GM23338 (cell line): ENCODE data around the gene TCF7L2. TPM values are rescaled to one million over a fixed set of nuclear protein-coding genes. Genes with fewer than 3 reads are reported as not detected.

ENCODE experiments used
- ATAC-seq: fragments of 200-7000 bp; cut with Tn5 transposase; 3 replicates; pipeline ENCODE4 v1.9.1; 2020
- DNase-seq: peaks from one replicate; pipeline ENCODE4 v3.0.0-alpha.2; 2015; ENCODE audit warnings: low spot score
- H2AFZ ChIP-seq: fragments of 200-600 bp; sonication (generic); 2 replicates; pipeline ENCODE4 v1.8.0; 2016; ENCODE audit warnings: antibody characterized with exemption, mild to moderate bottlenecking, moderate library complexity
- H3F3A ChIP-seq: fragments of 200-600 bp; sonication (generic); replicated peaks from 2 replicates; pipeline ENCODE4 v1.8.0; 2017; ENCODE audit warnings: antibody characterized with exemption, mixed run types, low read depth
- H3K27ac ChIP-seq: fragments of 200-600 bp; sonication (generic); 2 replicates; pipeline ENCODE4 v1.6.1; 2016; ENCODE audit warnings: low read depth
- H3K27me3 ChIP-seq: fragments of 200-600 bp; sonication (generic); 2 replicates; pipeline ENCODE4 v1.8.0; 2016; ENCODE audit warnings: mild to moderate bottlenecking, mixed run types, moderate library complexity; ENCODE audit not compliant: insufficient read depth
- H3K36me3 ChIP-seq: fragments of 200-600 bp; sonication (generic); 2 replicates; pipeline ENCODE4 v1.8.0; 2016; ENCODE audit warnings: mild to moderate bottlenecking; ENCODE audit not compliant: insufficient read depth
- H3K4me1 ChIP-seq: fragments of 200-600 bp; sonication (generic); 2 replicates; pipeline ENCODE4 v1.8.0; 2016; ENCODE audit warnings: mild to moderate bottlenecking, moderate library complexity; ENCODE audit not compliant: insufficient read depth
- H3K4me2 ChIP-seq: fragments of 200-600 bp; sonication (generic); 2 replicates; pipeline ENCODE4 v1.7.1; 2017; ENCODE audit warnings: mixed run types
- H3K4me3 ChIP-seq: fragments of 200-600 bp; sonication (generic); 2 replicates; pipeline ENCODE4 v1.6.1; 2016; ENCODE audit warnings: mixed run types
- H3K79me2 ChIP-seq: fragments of 200-600 bp; sonication (generic); replicated peaks from 2 replicates; pipeline ENCODE4 v1.8.0; 2017; ENCODE audit warnings: mild to moderate bottlenecking; ENCODE audit not compliant: insufficient read depth
- H3K9me2 ChIP-seq: fragments of 200-600 bp; sonication (generic); 2 replicates; pipeline ENCODE4 v1.8.0; 2017; ENCODE audit not compliant: insufficient read depth
- H4K20me1 ChIP-seq: fragments of 200-600 bp; sonication (generic); replicated peaks from 2 replicates; pipeline ENCODE4 v1.8.0; 2017; ENCODE audit warnings: mild to moderate bottlenecking; ENCODE audit not compliant: insufficient read depth
- H3K27ac Mint-ChIP-seq: 2 replicates; pipeline ENCODE4 v1.8.0; 2020; ENCODE audit warnings: inconsistent platforms, mild to moderate bottlenecking, moderate library complexity, mixed read lengths
- H3K27me3 Mint-ChIP-seq: 3 replicates; pipeline ENCODE4 v1.8.0; 2022; ENCODE audit warnings: low read depth, mild to moderate bottlenecking, moderate library complexity, mixed read lengths, inconsistent platforms; ENCODE audit not compliant: insufficient read depth, poor library complexity
- H3K36me3 Mint-ChIP-seq: 3 replicates; pipeline ENCODE4 v1.8.0; 2021; ENCODE audit warnings: low read depth, mild to moderate bottlenecking, inconsistent platforms, moderate library complexity, mixed read lengths
- H3K4me1 Mint-ChIP-seq: 3 replicates; pipeline ENCODE4 v1.8.0; 2020; ENCODE audit warnings: mild to moderate bottlenecking, inconsistent platforms, mixed read lengths
- H3K4me3 Mint-ChIP-seq: 3 replicates; pipeline ENCODE4 v1.8.0; 2021; ENCODE audit warnings: moderate library complexity, mild to moderate bottlenecking, inconsistent platforms, mixed read lengths
- H3K9me3 Mint-ChIP-seq: 3 replicates; pipeline ENCODE4 v1.8.0; 2020; ENCODE audit warnings: moderate library complexity, mild to moderate bottlenecking, inconsistent platforms, mixed read lengths
- CREB1 ChIP-seq: fragments of 250-450 bp; sonication (Bioruptor Pico); IDR thresholded peaks from 2 replicates; pipeline ENCODE4 v1.5.0; 2020; ENCODE audit warnings: low read depth, mild to moderate bottlenecking, moderate library complexity
- EZH2 ChIP-seq: fragments of 200-600 bp; sonication (generic); IDR thresholded peaks from one replicate; pipeline ENCODE4 v1.8.0; 2017; ENCODE audit warnings: antibody characterized with exemption, mild to moderate bottlenecking, low read depth; ENCODE audit not compliant: unreplicated experiment
- EZH2phosphoT487 ChIP-seq: fragments of 200-600 bp; sonication (generic); IDR thresholded peaks from one replicate; pipeline ENCODE4 v1.8.1; 2018; ENCODE audit warnings: antibody characterized with exemption; ENCODE audit not compliant: unreplicated experiment
- JUNB ChIP-seq: IDR thresholded peaks from one replicate; pipeline ENCODE4 v1.6.1; 2016; ENCODE audit warnings: antibody characterized with exemption; ENCODE audit not compliant: unreplicated experiment
- NANOG ChIP-seq: IDR thresholded peaks from 2 replicates; pipeline ENCODE4 v1.6.1; 2016; ENCODE audit warnings: antibody characterized with exemption, borderline replicate concordance
- POLR2AphosphoS5 ChIP-seq: IDR thresholded peaks from 2 replicates; pipeline ENCODE4 v1.6.1; 2016; ENCODE audit warnings: antibody characterized with exemption, low read depth
- STAT1 ChIP-seq: IDR thresholded peaks from one replicate; pipeline ENCODE4 v1.6.1; 2016; ENCODE audit warnings: antibody characterized with exemption; ENCODE audit not compliant: unreplicated experiment
- ZNF114 ChIP-seq: fragments of 250-450 bp; sonication (Bioruptor Pico); IDR thresholded peaks from 2 replicates; pipeline ENCODE4 v1.5.0; 2020; ENCODE audit warnings: mild to moderate bottlenecking, moderate library complexity
- ZNF331 ChIP-seq: fragments of 250-450 bp; sonication (Bioruptor Pico); IDR thresholded peaks from 2 replicates; pipeline ENCODE4 v1.5.0; 2020; ENCODE audit warnings: low read depth, mild to moderate bottlenecking, moderate library complexity
- polyA plus RNA-seq: library from polyadenylated mRNA; unstranded; fragments of >200 nt; fragmentation: Nextera tagmentation; extraction: Ambion mirVana; gene quantifications from 2 replicates; pipeline ENCODE4 v1.2.1, GENCODE V29; 2016
- total RNA-seq: library from RNA; depleted of rRNA; stranded (reverse); fragments of >200 nt; shearing (Covaris generic); gene quantifications from 2 replicates; pipeline ENCODE4 v1.2.3, GENCODE V29; 2014
- TF ChIP-seq, protein P1 (sequence below): IDR thresholded peaks from one replicate; pipeline ENCODE4 v1.6.1; 2018; ENCODE audit warnings: antibody characterized with exemption; ENCODE audit not compliant: unreplicated experiment
- TF ChIP-seq, protein P2 (sequence below), 2 experiments: fragments of 200-600 bp in 1 of 2; sonication (generic) in 1 of 2; conservative IDR thresholded peaks; 2 replicates each; pipeline versions ENCODE4 v1.5.1 to v1.6.1; 2016 to 2017; ENCODE audit warnings: antibody characterized with exemption in 2 of 2, low read depth in 2 of 2, mild to moderate bottlenecking in 2 of 2, moderate library complexity in 1 of 2
- TF ChIP-seq, protein P3 (sequence below): fragments of 250-450 bp; sonication (Bioruptor Pico); IDR thresholded peaks from 2 replicates; pipeline ENCODE4 v1.5.0; 2020; ENCODE audit warnings: mild to moderate bottlenecking, moderate library complexity

TCF7L2 gene
- total and polyA plus RNA-seq, 2 experiments from 2014 or later = 32.2 to 80.8 TPM

DNA sequence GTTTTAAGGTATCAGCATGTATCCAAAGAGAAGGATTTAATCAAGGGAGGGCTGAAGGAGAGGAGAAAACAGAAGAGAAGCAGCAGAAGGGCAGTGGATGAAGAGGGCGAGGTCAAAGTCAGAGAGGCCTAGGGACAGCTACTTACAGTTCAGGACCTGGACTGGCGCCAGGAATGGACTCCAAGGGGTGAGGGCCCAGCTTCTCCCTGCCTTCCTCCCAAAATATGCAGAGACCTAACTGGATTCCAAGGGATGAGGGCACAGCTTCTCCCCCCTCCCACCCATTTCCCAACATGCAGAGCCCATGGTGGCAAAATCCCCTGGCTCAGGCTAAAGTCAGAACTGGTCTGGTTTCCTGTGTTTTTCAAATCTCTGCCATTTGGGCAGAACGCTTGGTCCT, 3.4 kb upstream of the TCF7L2 start (continued):
- TF ChIP-seq JUNB = no peak

DNA sequence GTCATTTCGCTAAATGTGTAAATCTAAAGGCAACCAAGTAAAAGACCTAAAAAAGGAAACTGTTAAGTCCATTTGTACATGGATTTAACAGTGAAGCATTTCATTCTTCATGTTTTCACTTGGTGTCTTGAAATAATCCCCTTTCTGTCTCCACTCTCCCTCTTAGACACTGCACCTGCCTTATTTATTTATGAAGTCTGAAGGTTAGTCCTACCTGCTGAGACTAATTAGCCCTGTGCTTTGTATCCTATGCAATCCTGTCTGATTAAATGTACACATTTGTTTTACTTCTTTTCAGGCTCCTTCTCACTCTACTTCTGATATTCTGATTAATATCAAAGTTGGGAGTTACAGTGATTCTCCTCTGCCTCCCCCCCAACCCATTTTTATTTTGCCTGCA, 1.9 kb upstream of the TCF7L2 start:
- H3K4me1 Mint-ChIP-seq = peaks cover 34% of the 10 kb centered on the region
- no peak overlapping the region for H3K4me3 Mint-ChIP-seq
- Histone ChIP-seq H3K27me3 (no peaks in the 10 kb centered on the region), H3F3A (no peaks in the 10 kb centered on the region), H3K4me1 (peaks cover 41% of the 10 kb centered on the region), H3K9me2 (0 out of 2 replicates have a peak, but pooled peaks cover 2% of the 10 kb centered on the region), H3K4me2 (peak overlapping the region; percentile 64), H3K4me3 (0 out of 2 replicates have a peak overlapping the region, but pooled peaks have one; percentile 30), H4K20me1 (no peaks in the 10 kb centered on the region), H2AFZ (no peak overlapping the region), H3K27ac (peak overlapping the region; percentile 79), H3K79me2 (peaks cover 27% of the 10 kb centered on the region), H3K36me3 (no peaks in the 10 kb centered on the region)
- H3K9me3 Mint-ChIP-seq = peaks cover 3% of the 10 kb centered on the region; the same call in 1 of the 3 replicates
- ATAC-seq (no peak), DNase-seq (no peak)
- peaks cover 11% of the 10 kb centered on the region for H3K27me3 Mint-ChIP-seq
- 0 out of 2 replicates have a peak overlapping the region, but pooled peaks have one; percentile 89 for H3K27ac Mint-ChIP-seq
- TF ChIP-seq NANOG (no peak), ZNF114 (CRISPR knock-in tag) (no peak), EZH2phosphoT487 (no peak), JUNB (no peak), CREB1 (CRISPR knock-in tag) (no peak), POLR2AphosphoS5 (no peak), EZH2 (no peak), ZNF331 (CRISPR knock-in tag) (no peak), STAT1 (no peak)
- TF ChIP-seq, protein P1, sequence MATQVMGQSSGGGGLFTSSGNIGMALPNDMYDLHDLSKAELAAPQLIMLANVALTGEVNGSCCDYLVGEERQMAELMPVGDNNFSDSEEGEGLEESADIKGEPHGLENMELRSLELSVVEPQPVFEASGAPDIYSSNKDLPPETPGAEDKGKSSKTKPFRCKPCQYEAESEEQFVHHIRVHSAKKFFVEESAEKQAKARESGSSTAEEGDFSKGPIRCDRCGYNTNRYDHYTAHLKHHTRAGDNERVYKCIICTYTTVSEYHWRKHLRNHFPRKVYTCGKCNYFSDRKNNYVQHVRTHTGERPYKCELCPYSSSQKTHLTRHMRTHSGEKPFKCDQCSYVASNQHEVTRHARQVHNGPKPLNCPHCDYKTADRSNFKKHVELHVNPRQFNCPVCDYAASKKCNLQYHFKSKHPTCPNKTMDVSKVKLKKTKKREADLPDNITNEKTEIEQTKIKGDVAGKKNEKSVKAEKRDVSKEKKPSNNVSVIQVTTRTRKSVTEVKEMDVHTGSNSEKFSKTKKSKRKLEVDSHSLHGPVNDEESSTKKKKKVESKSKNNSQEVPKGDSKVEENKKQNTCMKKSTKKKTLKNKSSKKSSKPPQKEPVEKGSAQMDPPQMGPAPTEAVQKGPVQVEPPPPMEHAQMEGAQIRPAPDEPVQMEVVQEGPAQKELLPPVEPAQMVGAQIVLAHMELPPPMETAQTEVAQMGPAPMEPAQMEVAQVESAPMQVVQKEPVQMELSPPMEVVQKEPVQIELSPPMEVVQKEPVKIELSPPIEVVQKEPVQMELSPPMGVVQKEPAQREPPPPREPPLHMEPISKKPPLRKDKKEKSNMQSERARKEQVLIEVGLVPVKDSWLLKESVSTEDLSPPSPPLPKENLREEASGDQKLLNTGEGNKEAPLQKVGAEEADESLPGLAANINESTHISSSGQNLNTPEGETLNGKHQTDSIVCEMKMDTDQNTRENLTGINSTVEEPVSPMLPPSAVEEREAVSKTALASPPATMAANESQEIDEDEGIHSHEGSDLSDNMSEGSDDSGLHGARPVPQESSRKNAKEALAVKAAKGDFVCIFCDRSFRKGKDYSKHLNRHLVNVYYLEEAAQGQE = no peak
- TF ChIP-seq, protein P2, sequence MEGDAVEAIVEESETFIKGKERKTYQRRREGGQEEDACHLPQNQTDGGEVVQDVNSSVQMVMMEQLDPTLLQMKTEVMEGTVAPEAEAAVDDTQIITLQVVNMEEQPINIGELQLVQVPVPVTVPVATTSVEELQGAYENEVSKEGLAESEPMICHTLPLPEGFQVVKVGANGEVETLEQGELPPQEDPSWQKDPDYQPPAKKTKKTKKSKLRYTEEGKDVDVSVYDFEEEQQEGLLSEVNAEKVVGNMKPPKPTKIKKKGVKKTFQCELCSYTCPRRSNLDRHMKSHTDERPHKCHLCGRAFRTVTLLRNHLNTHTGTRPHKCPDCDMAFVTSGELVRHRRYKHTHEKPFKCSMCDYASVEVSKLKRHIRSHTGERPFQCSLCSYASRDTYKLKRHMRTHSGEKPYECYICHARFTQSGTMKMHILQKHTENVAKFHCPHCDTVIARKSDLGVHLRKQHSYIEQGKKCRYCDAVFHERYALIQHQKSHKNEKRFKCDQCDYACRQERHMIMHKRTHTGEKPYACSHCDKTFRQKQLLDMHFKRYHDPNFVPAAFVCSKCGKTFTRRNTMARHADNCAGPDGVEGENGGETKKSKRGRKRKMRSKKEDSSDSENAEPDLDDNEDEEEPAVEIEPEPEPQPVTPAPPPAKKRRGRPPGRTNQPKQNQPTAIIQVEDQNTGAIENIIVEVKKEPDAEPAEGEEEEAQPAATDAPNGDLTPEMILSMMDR (conservative IDR thresholded peaks at IDR 0.05; ENCODE audit: low read depth in 2 of 2) = no peak
- TF ChIP-seq, protein P3, sequence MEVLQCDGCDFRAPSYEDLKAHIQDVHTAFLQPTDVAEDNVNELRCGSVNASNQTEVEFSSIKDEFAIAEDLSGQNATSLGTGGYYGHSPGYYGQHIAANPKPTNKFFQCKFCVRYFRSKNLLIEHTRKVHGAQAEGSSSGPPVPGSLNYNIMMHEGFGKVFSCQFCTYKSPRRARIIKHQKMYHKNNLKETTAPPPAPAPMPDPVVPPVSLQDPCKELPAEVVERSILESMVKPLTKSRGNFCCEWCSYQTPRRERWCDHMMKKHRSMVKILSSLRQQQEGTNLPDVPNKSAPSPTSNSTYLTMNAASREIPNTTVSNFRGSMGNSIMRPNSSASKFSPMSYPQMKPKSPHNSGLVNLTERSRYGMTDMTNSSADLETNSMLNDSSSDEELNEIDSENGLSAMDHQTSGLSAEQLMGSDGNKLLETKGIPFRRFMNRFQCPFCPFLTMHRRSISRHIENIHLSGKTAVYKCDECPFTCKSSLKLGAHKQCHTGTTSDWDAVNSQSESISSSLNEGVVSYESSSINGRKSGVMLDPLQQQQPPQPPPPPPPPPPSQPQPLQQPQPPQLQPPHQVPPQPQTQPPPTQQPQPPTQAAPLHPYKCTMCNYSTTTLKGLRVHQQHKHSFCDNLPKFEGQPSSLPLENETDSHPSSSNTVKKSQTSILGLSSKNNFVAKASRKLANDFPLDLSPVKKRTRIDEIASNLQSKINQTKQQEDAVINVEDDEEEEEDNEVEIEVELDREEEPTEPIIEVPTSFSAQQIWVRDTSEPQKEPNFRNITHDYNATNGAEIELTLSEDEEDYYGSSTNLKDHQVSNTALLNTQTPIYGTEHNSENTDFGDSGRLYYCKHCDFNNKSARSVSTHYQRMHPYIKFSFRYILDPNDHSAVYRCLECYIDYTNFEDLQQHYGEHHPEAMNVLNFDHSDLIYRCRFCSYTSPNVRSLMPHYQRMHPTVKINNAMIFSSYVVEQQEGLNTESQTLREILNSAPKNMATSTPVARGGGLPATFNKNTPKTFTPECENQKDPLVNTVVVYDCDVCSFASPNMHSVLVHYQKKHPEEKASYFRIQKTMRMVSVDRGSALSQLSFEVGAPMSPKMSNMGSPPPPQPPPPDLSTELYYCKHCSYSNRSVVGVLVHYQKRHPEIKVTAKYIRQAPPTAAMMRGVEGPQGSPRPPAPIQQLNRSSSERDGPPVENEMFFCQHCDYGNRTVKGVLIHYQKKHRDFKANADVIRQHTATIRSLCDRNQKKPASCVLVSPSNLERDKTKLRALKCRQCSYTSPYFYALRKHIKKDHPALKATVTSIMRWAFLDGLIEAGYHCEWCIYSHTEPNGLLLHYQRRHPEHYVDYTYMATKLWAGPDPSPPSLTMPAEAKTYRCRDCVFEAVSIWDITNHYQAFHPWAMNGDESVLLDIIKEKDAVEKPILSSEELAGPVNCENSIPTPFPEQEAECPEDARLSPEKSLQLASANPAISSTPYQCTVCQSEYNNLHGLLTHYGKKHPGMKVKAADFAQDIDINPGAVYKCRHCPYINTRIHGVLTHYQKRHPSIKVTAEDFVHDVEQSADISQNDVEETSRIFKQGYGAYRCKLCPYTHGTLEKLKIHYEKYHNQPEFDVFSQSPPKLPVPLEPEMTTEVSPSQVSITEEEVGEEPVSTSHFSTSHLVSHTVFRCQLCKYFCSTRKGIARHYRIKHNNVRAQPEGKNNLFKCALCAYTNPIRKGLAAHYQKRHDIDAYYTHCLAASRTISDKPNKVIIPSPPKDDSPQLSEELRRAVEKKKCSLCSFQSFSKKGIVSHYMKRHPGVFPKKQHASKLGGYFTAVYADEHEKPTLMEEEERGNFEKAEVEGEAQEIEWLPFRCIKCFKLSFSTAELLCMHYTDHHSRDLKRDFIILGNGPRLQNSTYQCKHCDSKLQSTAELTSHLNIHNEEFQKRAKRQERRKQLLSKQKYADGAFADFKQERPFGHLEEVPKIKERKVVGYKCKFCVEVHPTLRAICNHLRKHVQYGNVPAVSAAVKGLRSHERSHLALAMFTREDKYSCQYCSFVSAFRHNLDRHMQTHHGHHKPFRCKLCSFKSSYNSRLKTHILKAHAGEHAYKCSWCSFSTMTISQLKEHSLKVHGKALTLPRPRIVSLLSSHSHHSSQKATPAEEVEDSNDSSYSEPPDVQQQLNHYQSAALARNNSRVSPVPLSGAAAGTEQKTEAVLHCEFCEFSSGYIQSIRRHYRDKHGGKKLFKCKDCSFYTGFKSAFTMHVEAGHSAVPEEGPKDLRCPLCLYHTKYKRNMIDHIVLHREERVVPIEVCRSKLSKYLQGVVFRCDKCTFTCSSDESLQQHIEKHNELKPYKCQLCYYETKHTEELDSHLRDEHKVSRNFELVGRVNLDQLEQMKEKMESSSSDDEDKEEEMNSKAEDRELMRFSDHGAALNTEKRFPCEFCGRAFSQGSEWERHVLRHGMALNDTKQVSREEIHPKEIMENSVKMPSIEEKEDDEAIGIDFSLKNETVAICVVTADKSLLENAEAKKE (CRISPR knock-in tag) = no peak
- H3K36me3 Mint-ChIP-seq = peaks cover 18% of the 10 kb centered on the region
